Liver (tissue), 9 donors: ENCODE measurements around the gene GYG2. TPM values are rescaled to one million over a fixed set of nuclear protein-coding genes. Genes with fewer than 3 reads are reported as not detected.

Experiments used
- DNase-seq: peaks from one replicate; pipeline ENCODE4 v3.0.0-alpha.2; 2017; ENCODE audit warnings: low spot score
- H3K27ac ChIP-seq, 2 donors: one replicate each; pipeline ENCODE4 v1.7.0; 2013; ENCODE audit warnings: inconsistent platforms in 2 of 2, low read length in 2 of 2, control low read depth in 1 of 2, low read depth in 1 of 2, mild to moderate bottlenecking in 1 of 2
- H3K27me3 ChIP-seq, 4 donors: one replicate each; pipeline versions ENCODE4 v1.6.1 to v1.7.0; 2013; ENCODE audit warnings: low read length in 3 of 4, inconsistent platforms in 1 of 4, mild to moderate bottlenecking in 1 of 4, moderate library complexity in 1 of 4; ENCODE audit not compliant: control insufficient read depth in 4 of 4, insufficient read depth in 4 of 4
- H3K36me3 ChIP-seq, 4 donors: one replicate each; pipeline versions ENCODE4 v1.6.1 to v1.7.0; 2013; ENCODE audit warnings: low read length in 3 of 4, mild to moderate bottlenecking in 3 of 4, low read depth in 1 of 4, moderate library complexity in 1 of 4; ENCODE audit not compliant: control insufficient read depth in 4 of 4, insufficient read depth in 3 of 4
- H3K4me1 ChIP-seq, 4 donors: one replicate each; pipeline versions ENCODE4 v1.6.1 to v1.7.0; 2013; ENCODE audit warnings: low read length in 3 of 4, mild to moderate bottlenecking in 3 of 4, moderate library complexity in 1 of 4; ENCODE audit not compliant: control insufficient read depth in 4 of 4, insufficient read depth in 4 of 4
- H3K4me3 ChIP-seq, 3 donors: one replicate each; pipeline versions ENCODE4 v1.6.1 to v1.7.0; 2013; ENCODE audit warnings: low read length in 3 of 3, control low read depth in 1 of 3, low read depth in 1 of 3, mild to moderate bottlenecking in 1 of 3
- H3K9ac ChIP-seq, 2 donors: one replicate each; pipeline ENCODE4 v1.7.0; 2013; ENCODE audit warnings: low read length in 2 of 2, mild to moderate bottlenecking in 2 of 2, moderate library complexity in 2 of 2, control low read depth in 1 of 2, low read depth in 1 of 2
- H3K9me3 ChIP-seq, 4 donors: one replicate each; pipeline versions ENCODE4 v1.6.1 to v1.7.0; 2013; ENCODE audit warnings: low read length in 3 of 4; ENCODE audit not compliant: control insufficient read depth in 4 of 4
- ATF3 ChIP-seq: IDR thresholded peaks from 2 replicates; pipeline ENCODE4 v1.6.1; 2016; ENCODE audit warnings: antibody characterized with exemption
- CTCF ChIP-seq: fragments of 150-350 bp; IDR thresholded peaks from 2 replicates; pipeline ENCODE4 v1.5.1; 2017; ENCODE audit warnings: improper control_type of control experiment, low read depth, low read length; ENCODE audit not compliant: missing input control
- EGR1 ChIP-seq, 2 donors: IDR thresholded peaks; 2 replicates each; pipeline ENCODE4 v1.6.1; 2016 to 2018; ENCODE audit warnings: antibody characterized with exemption in 2 of 2, low read depth in 2 of 2
- FOXA1 ChIP-seq: IDR thresholded peaks from 2 replicates; pipeline ENCODE4 v1.6.1; 2016; ENCODE audit warnings: antibody characterized with exemption
- FOXA2 ChIP-seq: IDR thresholded peaks from 2 replicates; pipeline ENCODE4 v1.6.1; 2016; ENCODE audit warnings: antibody characterized with exemption
- GABPA ChIP-seq, 2 donors: IDR thresholded peaks in 1 of 2; conservative IDR thresholded peaks in 1 of 2; 2 replicates each; pipeline ENCODE4 v1.6.1; 2016; ENCODE audit warnings: antibody characterized with exemption in 2 of 2, mild to moderate bottlenecking in 1 of 2, moderate library complexity in 1 of 2
- HNF4A ChIP-seq, 2 donors: conservative IDR thresholded peaks; 2 replicates each; pipeline ENCODE4 v1.6.1; 2016; ENCODE audit warnings: antibody characterized with exemption in 2 of 2, mild to moderate bottlenecking in 2 of 2
- HNF4G ChIP-seq: IDR thresholded peaks from 2 replicates; pipeline ENCODE4 v1.6.1; 2016; ENCODE audit warnings: antibody characterized with exemption
- JUND ChIP-seq, 2 donors: IDR thresholded peaks; 2 replicates each; pipeline ENCODE4 v1.6.1; 2016; ENCODE audit warnings: antibody characterized with exemption in 2 of 2
- MAX ChIP-seq: IDR thresholded peaks from 2 replicates; pipeline ENCODE4 v1.6.1; 2016; ENCODE audit warnings: antibody characterized with exemption
- NR2F2 ChIP-seq: IDR thresholded peaks from 2 replicates; pipeline ENCODE4 v1.6.1; 2016; ENCODE audit warnings: antibody characterized with exemption
- RAD21 ChIP-seq, 2 donors: IDR thresholded peaks; 2 replicates each; pipeline ENCODE4 v1.6.1; 2016; ENCODE audit warnings: antibody characterized with exemption in 2 of 2, mild to moderate bottlenecking in 2 of 2
- REST ChIP-seq: IDR thresholded peaks from 2 replicates; pipeline ENCODE4 v1.6.1; 2016; ENCODE audit warnings: antibody characterized with exemption, mild to moderate bottlenecking
- RXRA ChIP-seq, 2 donors: IDR thresholded peaks; 2 replicates each; pipeline ENCODE4 v1.6.1; 2017 to 2018; ENCODE audit warnings: antibody characterized with exemption in 2 of 2, mild to moderate bottlenecking in 1 of 2
- SP1 ChIP-seq: IDR thresholded peaks from 2 replicates; pipeline ENCODE4 v1.6.1; 2018; ENCODE audit warnings: antibody characterized with exemption, mild to moderate bottlenecking
- TAF1 ChIP-seq: conservative IDR thresholded peaks from 2 replicates; pipeline ENCODE4 v1.6.1; 2016; ENCODE audit warnings: antibody characterized with exemption, mild to moderate bottlenecking
- YY1 ChIP-seq: IDR thresholded peaks from 2 replicates; pipeline ENCODE4 v1.6.1; 2016; ENCODE audit warnings: antibody characterized with exemption, mild to moderate bottlenecking
- ZBTB33 ChIP-seq: IDR thresholded peaks from 2 replicates; pipeline ENCODE4 v1.6.1; 2016; ENCODE audit warnings: antibody characterized with exemption
- WGBS: extraction: QIAGEN DNeasy Blood & Tissue Kit; methylation state at CpG from one replicate; pipeline ENCODE4 v1.1.7; 2013; 5-methylcytosine and 5-hydroxymethylcytosine counted together
- polyA plus RNA-seq, 2 donors: library from polyadenylated mRNA; stranded (reverse) in 1 of 2; unstranded in 1 of 2; fragments of 200-250 nt in 1 of 2; fragments of >200 nt in 1 of 2; fragmentation: Nextera tagmentation in 1 of 2; extraction: Ambion mirVana in 1 of 2; gene quantifications; one replicate each; pipeline versions ENCODE4 v1.2.1 to v1.2.3, GENCODE V29; 2013 to 2015
- total RNA-seq, 2 donors: library from RNA; depleted of rRNA; stranded (reverse); fragments of >200 nt; gene quantifications; one replicate each; pipeline ENCODE4 v1.2.3, GENCODE V29; 2014
- donor health status: healthy.
- donor health status: healthy.
- donor health status: healthy.
- donor health status: healthy.
- donor health status: healthy.

Gene GYG2
- total and polyA plus RNA-seq, 4 donors = 11.3 to 32.6 (median 14.3) TPM

- Histone ChIP-seq H3K4me3 (no peak overlapping the region), H3K9me3 (no peaks in the 10 kb centered on the region), H3K4me1 (no peaks in the 10 kb centered on the region), H3K36me3 (no peaks in the 10 kb centered on the region), H3K27ac (no peak overlapping the region), H3K27me3 (no peaks in the 10 kb centered on the region), H3K9ac (no peak overlapping the region)
- TF ChIP-seq NR2F2 = no peak
- TF ChIP-seq JUND (IDR thresholded peaks at IDR 0.05) = no peak
- no peak for TF ChIP-seq REST
- TF ChIP-seq EGR1 (IDR thresholded peaks at IDR 0.05; ENCODE audit: low read depth in 2 of 2) = no peak
- TF ChIP-seq CTCF = no peak
- no peak for TF ChIP-seq GABPA (IDR thresholded peaks at IDR 0.05 in 1 of 2, conservative IDR thresholded peaks at IDR 0.05 in 1 of 2)
- no peak for TF ChIP-seq FOXA2
- TF ChIP-seq SP1 = no peak
- no peak for TF ChIP-seq YY1
- 98% methylated on average over 3 of the region's 3 CpGs for WGBS
- no peak for DNase-seq
Observed at GRCh38 chrX:2789569-2789968, 39.2 kb upstream of the GYG2 start.

- DNase-seq = no peak
- Histone ChIP-seq H3K36me3 (no peaks in the 10 kb centered on the region), H3K27me3 (no peaks in the 10 kb centered on the region), H3K27ac (no peak overlapping the region), H3K4me1 (no peaks in the 10 kb centered on the region), H3K9ac (no peak overlapping the region), H3K4me3 (no peak overlapping the region), H3K9me3 (no peaks in the 10 kb centered on the region)
- 80% methylated on average over 7 of the region's 7 CpGs for WGBS
- TF ChIP-seq ATF3 (no peak), JUND (IDR thresholded peaks at IDR 0.05) (no peak), SP1 (no peak), MAX (no peak), TAF1 (no peak), HNF4G (no peak), FOXA2 (no peak), HNF4A (conservative IDR thresholded peaks at IDR 0.05) (no peak), YY1 (no peak), CTCF (no peak), EGR1 (IDR thresholded peaks at IDR 0.05; ENCODE audit: low read depth in 2 of 2) (no peak), REST (no peak), RXRA (IDR thresholded peaks at IDR 0.05) (no peak), GABPA (IDR thresholded peaks at IDR 0.05 in 1 of 2, conservative IDR thresholded peaks at IDR 0.05 in 1 of 2) (no peak), RAD21 (IDR thresholded peaks at IDR 0.05) (no peak), ZBTB33 (no peak), NR2F2 (no peak), FOXA1 (no peak)
Observed at GRCh38 chrX:2793752-2794151, 35.0 kb upstream of the GYG2 start.
